GM10847 (cell line): ENCODE measurements around the gene CABP1.

Source experiments
- POLR2A ChIP-seq: IDR thresholded peaks from 2 replicates; pipeline ENCODE4 v1.6.1; 2011; ENCODE audit not compliant: insufficient read length; ENCODE audit errors: extremely low read depth

Gene CABP1

DNA sequence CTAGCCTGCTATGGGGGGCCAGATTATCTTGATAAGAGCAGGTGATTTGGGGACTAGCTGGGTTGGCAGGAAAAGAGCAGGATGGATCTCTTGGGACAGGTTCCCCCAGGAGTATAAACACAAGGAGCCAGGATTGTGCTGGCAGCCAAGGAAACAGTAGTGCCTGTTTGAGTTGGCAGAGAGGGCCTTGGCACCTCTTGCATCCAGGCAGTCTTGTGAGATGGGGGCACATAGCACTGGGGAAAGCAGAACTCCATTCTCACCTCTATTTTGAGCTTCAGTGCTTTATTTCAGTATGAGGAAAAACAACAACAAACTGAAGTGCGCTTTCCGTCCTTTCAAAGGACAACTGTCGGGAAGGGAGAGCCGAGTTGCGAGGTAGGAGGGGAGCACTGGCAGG is 60.5 kb downstream of the CABP1 start:
- no peak for TF ChIP-seq POLR2A

DNA sequence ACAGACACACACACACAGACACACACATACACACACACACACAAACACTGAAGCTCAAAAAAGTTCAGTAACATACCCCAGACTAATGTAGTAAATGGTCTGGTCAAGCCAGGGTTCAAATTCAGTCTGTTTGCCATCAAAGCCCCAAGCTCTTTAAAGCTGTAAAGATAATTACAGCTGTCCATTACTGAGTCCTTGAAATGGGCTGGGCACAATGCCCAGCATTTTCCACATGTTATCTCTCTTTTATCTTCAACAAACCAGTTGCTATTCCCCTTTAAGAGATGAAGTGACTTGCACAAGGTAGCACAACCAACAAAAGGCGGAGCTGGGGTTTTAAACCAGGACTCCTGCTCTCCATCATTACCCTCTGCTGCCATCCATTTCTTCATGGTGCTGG is 62.2 kb downstream of the CABP1 start:
- no peak for TF ChIP-seq POLR2A

DNA sequence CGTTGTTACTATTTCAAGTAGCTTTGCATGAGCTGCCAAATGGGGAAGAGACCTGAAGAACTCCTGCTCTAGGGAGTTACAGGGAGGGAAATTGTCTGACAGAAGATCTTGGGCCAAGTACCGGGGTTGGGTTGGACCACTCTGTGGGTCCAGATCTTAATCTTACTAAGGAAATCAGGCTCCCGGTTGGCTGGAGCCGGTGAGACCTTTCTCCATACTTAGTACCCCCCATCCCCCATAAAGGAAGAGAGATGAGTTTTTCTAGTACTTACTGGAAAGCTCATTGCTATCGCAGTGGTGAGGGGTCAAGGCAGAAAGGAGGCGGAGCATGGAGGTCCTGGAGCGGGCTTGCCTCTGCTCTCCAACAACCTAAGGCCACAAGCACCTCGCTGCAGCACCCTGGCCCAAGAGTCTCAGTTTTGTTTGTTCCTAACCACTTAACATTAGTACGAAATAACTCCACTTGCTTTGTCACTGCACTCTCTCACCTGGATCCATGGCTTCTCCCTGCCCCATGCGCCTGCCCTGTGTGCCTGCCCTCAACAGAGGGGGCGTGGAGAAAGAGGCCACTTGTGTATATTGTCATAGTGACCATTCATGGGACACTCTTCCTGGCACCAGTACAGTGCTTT is 63.0 kb downstream of the CABP1 start:
- TF ChIP-seq POLR2A: no peak

DNA sequence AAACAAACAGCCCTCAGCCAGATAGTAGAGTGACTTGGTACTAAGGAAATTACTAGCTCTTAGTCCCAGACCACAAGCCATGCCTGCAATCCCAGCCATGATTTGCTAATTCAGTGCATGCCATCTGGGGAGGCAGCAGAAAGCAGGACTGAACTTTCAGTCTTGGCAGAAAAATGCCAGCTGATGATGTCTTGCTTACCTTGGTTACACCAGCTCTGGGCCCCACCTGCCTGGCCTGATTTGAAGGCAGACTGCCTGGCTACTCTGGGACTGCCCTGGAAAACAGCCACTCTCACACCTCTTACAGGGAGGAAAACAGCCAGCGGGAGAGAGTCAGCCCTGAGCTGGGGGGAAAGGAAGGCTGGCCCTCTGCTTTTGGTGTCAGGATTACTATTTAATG is 65.2 kb downstream of the CABP1 start:
- TF ChIP-seq POLR2A: no peak

DNA sequence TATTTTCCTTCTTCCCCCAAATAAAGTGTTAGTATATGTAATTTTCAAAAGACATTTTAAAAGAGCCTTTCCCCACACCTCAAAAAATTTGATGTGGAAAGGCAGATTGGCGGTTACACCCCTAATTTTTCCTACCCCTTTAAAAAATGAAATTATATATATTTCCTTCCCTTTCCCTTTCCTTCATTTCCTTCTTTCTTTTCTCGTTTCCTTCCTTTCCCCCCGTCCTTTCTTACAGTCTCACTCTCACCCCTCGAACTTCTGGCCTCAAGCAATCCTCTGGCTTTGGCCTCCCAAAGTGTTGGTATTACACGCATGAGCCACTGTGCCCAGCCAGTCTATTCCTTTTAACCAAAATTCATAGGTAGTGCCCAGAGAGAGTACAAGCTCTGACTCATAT is 65.6 kb downstream of the CABP1 start:
- TF ChIP-seq POLR2A: no peak

DNA sequence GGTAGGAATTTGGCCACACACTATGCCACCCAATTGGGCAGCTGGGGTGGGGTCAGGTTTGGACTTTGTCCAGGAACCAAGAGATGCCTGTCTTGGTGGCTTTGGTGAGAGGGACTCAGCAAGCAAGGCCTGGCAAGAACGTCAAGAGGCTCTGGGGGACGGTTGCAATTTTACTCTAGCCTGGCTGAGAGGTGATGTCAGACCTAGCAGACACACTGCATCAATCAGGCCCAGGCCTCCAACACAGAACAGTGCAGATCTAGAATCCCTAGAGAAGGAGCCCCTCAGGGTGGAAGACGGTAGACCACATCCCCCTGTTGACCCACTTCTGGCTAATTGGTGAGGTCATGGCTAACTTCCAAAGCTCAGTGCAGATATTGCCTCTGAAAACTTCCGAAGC is 68.2 kb downstream of the CABP1 start:
- no peak for TF ChIP-seq POLR2A

DNA sequence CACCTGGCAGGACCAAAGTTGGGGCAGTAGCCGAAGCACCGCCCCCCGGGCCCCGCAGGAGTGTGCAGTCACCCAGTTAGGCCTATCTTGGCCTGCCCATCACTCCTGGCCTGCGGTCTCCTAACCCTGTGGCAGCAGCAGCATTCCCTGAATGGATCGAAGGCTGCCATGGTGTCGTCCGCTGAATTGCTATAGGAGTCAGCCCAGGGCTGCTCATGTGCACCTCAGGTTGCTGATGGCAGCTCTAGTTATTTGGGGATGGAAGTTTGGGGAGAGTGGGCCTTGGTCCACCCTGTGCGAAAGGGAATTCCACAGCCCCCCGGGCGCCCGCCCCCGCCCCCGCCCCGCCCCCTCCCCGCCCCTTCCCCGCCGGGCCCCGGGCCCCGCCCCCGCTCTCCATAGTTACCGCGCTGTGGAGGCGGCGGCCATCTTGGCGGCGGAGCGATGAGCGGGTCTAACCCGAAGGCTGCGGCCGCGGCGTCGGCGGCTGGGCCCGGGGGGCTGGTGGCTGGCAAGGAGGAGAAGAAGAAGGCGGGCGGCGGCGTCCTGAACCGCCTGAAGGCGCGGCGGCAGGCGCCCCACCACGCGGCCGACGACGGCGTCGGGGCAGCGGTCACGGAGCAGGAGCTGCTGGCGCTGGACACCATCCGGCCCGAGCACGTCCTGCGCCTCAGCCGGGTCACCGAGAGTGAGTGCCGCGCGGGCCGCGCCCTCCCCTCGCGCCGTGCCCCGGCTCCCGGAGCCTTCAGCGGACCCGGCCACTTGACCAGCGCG is 69.8 kb downstream of the CABP1 start, which contains the start of gene UNC119B:
Gene UNC119B (plus strand): TSS at position 428 of the 774 bp plus-strand sequence. CDS start 17 bp downstream, at position 445.
- peak; percentile 51 for TF ChIP-seq POLR2A

DNA sequence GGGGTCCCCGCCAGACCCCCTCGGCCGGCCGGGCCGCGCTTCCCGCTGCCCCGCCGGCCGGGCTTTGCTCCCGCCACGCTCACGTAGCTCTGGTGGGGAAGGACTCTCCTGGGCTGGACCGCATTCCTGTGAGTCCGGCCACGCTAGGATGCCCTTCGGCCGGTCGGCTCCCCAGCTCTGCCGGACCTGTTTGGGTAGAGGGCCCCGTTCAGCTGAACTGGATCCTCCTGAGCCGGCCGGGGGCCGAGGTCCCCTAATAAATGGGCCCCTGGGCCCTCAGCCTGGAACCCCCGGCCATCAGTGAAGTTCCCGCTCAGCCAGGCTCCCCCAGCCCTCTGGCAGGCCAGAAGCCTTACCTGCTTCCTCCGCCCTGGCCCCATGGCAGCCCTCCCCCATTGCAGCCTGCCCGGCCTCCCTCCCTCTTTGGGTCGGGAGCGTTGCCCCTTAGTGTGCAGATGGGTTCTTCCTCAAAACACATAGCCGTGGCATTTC is 70.4 kb downstream of the CABP1 start:
- TF ChIP-seq POLR2A: no peak

DNA sequence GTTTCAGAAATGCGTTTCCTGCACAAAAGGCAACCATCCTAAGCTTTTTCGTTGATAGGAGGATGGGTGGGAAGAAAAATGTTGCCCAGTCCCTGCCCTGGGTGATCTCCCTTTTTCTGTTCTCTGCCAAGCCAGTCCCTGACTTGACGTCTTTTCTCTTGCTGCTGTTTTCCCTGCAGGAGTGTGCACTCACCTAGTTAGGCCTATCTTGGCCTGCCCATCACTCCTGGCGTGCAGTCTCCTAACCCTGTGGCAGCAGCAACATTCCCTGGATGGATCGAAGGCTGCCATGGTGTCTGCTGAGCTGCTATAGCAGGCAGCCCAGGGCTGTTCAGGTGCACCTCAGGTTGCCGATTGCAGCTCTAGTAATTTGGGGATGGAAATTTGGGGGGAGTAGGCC is 71.0 kb downstream of the CABP1 start:
- no peak for TF ChIP-seq POLR2A

DNA sequence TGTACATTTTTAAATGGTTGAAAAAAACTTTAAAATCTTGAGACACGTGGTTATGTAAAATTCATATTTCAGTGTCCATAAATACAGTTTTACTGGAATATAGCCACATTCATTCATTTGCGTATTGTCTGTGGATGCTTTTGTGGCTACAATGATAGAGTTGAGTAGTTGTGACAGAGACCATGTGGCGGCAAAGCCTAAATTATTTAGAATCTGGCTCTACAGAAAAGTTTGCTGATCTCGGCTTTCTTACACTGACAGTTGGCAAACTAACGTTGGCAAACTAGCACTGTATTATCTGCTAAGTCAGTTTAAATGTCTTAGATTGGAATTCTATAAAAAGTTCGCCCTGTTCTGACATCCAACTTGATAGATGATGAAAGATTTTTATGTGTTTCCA is 72.2 kb downstream of the CABP1 start:
- no peak for TF ChIP-seq POLR2A

DNA sequence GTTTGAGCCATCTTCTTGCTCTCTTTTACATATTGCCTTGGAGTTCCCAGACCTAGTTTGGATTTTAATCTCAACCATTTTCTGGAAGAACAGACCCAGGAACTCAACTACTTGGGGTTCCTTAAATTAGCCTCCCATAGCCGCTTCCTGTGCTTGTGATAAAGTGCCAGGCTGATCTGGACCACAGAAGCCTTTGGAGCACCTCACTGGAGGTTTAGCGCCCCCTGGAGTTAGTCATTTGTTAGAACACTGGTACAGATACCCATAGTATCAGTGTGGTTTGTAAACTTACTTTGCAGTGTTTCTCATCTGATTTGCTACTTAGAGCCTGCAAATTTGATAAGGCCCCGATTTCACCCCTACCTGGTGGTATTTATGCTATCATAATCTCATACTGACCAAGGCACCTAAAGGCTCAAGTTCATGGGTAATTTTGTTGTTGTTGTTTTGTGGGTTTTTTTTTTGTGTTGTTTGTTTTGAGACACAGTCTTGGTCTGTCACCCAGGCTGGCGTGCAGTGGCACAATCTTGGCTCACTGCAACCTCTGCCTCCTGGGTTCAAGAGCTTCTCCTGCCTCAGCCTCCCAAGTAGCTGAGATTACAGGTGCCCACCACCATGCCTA is 73.5 kb downstream of the CABP1 start:
- no peak for TF ChIP-seq POLR2A
